HG03175 (cell line): ENCODE data around the gene SH3PXD2A.
"Not testable (repeated sequence)": the region's sequence is repeated elsewhere in the genome, so short reads cannot be mapped to it uniquely, and the experiment has no call there.

ENCODE experiments used
- ATAC-seq: cut with Tn5 transposase; IDR thresholded peaks from one replicate; pipeline ENCODE4 v1.9.1; 2021; ENCODE audit warnings: mild to moderate bottlenecking, moderate library complexity; ENCODE audit not compliant: unreplicated experiment

The SH3PXD2A gene

DNA sequence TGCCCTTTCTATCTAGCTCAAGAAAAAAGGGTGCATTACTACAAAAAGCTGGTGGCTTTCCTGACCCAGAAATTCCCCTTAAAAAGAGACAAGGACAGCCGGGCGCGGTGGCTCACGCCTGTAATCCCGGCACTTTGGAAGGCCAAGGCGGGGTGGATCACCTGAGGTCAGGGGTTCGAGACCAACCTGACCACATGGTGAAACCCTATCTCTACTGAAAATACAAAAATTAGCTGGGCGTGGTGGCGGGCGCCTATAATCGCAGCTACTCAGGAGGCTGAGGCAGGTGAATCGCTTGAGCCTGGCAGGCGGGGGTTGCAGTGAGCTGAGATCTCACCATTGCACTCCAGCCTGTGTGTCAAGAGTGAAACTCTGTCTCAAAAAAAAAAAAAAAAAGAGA lies 82.5 kb downstream of the SH3PXD2A start:
- ATAC-seq: not testable (repeated sequence)

DNA sequence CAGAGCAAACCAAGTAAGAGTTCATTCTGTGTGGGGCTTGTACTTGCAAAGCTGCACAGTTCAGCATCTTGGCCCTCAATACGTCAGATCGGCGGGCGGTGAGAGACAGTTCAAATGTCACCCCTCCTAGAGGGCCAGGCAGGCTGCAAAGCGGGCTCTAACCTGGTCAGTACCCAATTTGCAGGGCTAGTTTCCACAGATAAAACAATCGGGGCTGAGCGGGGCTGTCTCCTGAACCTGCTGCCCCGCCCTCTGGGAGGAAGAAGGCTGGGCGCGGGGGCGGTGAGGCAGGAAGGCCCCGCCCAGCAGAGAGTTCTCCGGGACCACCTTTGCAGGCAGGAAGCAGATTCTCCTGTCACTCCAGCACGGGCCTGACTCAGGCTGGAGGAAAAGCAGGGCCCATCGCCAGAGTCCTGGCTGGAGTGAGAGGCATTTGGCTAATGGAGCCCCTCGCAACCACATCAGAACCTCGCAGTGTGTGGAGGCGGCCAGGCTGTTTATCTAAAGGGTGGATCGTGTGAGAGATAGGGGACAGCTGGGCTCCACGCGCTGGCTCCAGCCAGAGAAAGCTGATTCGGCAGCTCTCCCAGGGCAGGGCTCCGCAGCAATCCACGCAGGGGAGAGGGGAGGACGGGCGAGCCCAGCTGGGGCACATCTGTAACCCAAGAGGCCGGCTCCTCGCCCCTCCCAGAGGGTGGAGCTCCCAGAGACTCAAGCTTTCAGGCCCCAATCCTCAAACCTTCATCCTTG lies 83.1 kb downstream of the SH3PXD2A start:
- peak; percentile 68 for ATAC-seq

DNA sequence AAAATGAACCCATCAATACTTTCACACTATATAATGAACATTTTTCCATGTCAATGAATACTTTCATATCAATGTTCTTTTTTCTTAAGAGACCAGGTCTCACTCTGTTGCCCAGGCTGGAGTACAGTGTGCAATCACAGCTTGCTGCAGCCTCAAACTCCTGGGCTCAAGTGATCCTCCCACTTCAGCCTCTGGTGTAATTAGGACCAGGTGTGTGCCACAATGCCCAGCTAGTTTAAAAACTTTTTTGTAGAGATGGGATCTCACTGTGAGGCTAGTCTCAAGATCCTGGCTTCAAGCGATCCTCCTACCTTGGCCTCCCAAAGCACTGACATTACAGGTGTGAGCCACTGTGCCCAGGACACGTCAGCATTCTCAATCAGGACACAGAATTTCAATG lies 85.2 kb downstream of the SH3PXD2A start:
- ATAC-seq: no peak

DNA sequence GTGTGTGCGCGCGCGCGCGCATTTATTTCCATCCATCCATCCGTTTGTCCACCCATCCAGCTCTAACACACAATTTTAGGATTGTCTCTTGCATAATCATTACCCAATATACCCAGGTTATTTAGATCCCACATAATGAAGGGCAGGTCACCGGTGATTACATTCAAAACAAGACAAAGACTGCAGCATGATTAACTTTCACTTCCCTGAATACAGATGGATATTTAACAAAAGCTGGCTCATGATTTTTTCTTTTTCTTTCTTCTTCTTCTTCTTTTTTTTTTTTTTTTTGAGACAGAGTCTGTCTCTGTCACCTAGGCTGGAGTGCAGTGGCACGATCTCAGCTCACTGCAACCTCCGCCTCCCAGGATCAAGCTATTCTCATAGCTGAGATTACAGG lies 86.2 kb downstream of the SH3PXD2A start:
- ATAC-seq: no peak

DNA sequence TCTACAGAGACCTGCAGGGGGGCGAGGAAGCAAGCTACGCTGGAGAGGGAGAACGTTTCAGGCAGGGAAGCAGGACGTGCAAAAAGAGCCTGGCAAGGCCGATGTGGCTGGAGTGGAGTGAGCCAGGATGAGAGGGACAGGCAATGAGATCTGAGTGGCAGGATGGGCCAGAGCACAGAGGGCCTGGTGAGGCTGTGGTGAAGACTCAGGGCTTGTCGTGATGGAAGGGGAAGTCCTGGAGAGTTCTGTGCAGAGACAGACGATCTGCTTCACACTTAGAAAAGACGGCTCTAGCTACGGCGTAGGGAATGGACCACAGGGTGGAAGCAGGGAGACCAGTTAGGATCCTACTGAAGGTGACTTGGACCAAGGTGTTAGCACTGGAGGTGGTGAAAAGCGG lies 87.0 kb downstream of the SH3PXD2A start:
- ATAC-seq: no peak

DNA sequence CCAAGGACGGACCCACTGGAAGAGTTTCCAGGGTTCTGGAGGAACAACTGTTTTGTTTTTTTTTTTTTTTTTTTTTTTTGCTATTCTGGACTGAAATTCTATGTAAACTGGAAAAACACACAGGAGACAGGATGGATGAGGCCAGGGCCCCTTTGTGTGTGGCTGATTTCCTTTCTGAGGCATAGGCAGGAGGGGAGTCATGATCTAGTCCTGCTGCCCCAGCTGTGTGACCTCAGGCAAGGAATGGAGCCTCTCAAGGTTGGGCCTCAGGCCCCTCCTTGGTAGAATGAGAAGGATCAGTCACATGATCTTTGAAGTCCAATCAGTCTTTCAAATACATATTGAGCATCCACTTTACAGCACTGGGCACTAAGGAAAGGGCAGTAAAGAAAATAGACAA lies 87.6 kb downstream of the SH3PXD2A start:
- ATAC-seq: no peak

DNA sequence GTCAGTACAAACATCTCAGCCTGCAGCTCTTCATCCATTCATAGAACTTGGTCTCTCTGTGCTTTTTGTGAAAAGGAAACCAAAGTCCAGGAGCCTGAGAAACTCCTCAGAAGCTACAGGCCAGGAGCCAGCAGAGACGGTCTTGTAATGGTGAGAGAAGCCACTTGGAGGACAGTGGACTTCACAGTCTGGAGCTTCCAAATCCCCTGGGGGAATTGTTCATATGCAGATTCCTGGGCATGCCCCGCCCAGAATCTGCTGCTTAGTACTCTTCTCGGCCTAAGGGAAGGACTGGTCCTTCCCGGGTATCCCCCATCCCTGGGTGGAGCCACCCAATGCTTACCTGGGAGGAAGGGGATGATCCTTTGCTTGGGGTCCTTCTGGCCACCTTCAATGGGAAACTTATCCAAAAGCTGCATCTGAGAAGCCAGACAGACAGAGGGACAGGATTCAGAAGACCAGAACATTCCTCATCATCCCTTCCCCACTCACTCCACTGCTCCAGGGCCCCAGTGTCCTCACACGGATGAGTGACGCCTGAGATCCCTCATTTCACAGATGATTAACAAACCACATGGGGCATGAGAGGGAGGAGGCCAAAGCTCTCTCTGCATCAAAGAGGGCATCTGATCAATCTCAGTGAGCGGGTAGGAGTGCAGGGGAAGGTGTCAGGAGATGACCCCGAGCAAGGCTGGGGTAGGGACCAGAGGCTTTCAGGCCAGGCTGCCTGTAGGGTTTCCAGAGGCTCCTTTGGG lies 88.4 kb downstream of the SH3PXD2A start:
- ATAC-seq: no peak

DNA sequence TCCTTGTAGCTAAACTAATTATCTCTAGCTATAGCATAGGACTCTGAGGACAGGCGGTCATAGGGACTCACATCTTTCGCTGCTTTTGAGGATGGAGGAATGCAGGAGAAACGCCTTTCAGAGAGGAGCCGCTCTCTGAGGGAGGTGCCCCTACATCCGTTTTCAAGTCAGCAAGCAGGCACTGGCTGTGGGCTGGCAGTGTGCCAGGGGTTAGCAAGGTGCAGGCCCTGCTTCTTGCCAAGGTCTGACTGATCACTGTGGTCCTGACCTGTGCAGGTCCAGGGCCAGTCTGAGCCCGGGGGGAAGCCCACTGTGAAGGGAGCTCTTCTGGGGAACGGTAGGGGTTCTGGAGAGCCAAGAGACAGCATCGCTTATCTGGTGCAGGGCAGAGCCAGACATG lies 89.4 kb downstream of the SH3PXD2A start:
- no peak for ATAC-seq

DNA sequence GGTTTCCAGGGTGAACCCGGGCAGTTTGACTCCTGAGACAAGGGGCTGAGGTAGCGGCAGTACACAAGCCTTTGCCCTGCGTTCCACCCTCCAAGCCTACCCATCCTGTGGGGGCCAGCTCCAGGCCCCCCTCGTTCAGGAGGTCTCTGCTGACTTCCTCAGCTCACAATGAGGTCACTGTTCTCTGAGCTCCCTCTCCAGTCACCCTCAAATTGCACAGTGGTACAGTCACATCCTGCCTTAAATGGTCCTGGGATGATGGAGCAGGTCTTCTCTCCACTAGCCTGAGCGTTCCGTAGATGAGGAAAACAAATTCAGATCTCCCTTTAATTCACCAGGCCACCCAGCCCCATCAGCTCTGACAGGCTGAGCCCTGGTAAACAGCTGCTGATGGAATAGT lies 90.2 kb downstream of the SH3PXD2A start:
- ATAC-seq: no peak

DNA sequence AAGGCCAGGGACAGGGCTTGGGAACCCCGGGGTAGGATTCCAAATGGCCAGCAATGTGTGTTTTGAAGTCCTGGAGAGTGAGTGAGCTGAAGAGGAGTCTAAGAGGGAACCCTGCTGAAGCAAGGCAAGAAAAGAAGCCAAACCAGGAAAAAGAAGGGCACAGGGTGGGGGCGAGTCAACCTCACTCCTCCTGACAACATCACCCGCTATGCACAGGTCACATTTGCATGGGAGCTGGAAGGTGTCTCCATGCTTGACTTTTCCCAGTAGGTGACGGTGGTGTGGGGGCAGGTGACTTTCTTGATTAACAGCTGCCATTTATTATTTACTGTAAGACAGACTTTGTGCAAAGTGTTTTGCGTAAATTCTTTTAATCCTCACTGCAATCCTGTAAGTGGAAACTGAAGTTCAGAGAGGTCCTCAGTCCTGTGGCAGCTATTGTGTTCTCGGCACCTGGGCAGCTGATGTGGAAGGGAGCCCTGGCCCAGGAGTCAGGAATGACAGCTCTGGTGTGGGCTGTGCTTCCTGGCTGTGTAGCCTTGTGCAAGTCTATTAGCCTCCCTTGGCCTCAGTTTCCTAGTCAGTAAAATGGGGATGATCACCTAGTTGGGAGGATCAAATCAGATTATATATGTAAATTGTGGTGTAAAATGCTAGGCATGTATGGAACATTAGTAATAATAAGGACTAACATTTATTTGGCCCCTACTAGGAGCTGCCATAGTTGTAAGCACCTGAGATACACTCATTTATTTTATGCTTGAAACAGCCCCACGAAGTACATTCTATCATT lies 90.9 kb downstream of the SH3PXD2A start:
- ATAC-seq: no peak

DNA sequence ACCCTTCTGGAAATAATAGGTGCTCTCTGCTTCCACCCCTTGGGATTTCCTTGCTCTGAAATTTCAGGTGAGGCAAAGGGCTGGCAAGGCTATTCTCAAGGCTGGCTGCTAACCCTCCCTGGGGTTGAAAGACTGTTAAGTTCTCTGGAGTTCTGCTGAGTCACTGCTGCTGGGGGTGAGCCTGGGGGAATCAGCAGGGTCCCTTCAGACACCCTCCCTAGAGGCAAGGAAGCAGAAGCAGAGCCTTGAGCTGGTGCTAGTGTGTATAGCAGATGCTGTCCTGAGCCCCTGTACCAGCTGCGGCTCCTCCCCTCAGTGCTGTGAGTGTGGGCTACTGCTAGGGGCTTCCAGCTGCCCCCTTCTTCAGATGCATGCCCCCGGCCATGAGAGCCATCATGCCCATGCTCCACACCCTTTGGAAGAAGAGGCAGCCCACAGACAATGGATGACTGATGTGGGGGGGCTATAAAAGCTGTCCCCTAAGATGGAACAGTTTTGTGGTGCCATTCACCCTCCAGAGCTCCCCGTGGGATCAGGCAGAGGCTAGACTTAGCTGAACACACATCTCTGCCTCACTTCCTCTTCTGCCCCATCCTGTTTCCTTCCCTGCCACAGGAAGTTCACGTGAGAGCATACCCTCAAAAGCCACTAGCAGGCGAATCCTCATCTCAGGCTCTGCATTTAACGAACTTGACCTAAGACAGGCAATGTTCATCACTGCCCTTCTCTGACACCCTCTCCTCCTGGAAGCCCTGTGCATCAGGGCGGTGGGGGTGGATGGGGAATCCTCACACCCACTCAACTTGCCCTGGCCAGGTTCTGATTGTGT lies 91.8 kb downstream of the SH3PXD2A start:
- peak; percentile 39 for ATAC-seq

DNA sequence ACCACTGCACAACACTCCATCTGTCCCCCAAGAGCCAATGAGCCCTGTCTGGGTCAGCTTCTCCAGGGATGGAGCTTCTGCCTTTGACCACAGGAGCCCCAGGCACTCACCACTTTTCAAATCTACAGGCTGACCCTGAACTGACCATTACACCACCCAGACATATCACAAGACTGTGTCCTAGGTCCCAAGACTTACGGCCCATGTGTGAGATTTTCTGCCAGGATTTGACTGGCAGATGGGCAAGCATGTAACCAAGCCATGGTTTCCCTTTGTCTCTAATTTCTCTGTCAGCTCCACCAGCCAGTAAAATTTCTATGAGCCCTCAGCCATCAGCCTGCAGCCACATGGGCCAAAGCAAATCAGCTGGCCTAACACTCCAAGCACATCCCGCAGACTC lies 92.5 kb downstream of the SH3PXD2A start:
- ATAC-seq: no peak

DNA sequence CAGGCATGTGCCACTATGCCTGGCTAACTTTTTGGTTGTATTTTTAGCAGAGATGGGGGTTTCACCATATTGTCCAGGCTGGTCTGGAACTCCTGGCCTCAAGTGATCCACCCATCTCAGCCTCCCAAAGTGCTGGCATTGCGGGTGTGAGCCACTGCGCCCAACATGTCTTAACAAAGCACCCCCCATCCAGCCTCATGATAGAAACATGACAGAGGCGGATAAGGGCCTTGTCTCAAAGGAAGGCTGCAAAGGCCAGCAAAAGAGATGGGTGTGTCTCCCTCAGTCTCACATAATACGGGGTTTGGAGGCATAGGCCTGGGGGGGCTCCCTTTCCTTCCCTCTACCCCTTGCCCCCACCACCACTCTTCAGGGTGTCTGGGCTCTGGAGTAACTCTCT lies 93.2 kb downstream of the SH3PXD2A start:
- no peak for ATAC-seq

DNA sequence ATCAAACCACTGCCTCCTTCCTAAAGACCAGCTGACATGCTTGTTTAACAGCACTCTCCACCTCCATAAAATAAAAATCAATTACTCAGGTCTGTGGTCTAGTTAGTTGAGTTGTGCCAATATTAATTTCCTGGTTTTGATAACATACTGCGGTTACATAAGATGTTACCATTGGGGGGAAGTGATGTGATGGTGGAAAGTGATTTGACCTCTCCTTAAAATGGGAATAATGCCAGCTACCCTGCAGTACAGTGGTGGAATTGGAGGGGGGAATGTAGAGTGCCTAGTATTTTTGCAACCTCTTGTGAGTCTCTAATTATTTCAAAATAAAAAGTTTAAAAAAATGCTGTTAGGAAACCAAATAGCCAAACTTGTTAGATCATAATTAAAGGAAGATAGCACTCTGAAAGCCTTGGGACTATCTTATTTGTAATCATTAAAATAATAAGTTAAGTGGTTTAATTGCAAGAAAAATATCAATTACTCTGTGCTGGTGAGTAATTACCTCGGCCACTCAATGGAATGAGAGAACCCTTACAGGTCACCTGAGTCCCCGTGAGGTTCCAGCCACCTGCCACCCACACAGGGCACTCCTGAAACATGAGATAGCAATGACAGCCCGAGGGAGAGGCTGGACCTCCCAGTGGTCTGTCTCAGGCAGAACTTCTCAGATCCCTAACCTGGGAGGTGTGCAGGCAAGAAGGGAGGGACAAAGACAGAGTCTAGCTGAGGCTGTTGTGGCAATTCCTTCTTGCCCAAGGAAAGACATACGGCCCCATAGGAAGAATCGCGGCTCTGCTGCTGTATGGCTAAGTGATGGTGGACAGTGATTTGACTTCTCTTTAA lies 94.1 kb downstream of the SH3PXD2A start:
- no peak for ATAC-seq

DNA sequence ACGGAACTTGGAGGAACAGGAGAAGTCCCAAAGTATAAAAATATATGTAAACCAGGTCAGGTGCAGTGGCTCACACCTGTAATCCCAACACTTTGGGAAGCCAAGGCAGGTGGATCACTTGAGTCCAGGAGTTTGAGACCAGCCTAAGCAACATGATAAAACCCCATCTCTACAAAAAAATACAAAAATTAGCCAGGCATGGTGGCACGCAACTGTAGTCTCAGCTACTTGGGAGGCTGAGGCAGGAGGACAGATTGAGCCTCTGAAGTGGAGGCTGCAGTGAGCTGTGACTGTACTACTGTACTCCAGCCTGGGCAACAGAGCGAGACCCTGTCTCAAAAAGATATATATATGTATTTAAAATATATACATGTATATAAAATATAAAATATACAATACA lies 95.1 kb downstream of the SH3PXD2A start:
- ATAC-seq: not testable (repeated sequence)

DNA sequence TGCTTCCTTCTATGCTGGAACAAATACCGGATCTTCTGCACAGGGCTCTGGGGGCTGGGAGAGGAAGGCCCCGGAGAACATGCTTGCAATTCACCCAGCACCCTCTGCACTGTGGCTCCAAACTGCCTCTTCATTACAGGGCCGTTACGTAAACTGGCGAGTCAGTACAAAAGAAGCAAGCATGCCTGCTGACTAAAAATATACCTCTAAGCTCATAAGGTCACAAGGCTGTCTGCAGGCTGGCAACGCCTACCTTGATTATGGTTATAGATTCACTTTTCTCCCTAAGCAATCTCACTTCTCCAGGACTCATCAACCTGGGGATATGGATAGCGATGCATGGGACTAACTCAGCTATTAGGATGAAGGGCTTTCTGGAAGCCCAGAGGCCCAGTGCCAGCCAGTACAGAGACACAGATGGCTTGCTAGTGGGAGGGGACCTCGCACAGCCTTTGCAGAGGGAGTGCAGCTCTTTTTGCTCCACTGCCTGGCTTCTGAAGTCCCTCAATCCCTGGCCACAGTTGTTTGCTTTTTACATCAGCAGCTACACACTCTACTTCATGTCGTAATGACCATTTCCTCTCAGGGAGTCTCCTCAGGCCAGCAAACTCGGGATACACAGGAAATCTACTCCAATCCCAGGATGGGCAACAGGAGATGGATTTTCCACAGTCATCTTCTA lies 96.1 kb downstream of the SH3PXD2A start:
- peak; percentile 45 for ATAC-seq

DNA sequence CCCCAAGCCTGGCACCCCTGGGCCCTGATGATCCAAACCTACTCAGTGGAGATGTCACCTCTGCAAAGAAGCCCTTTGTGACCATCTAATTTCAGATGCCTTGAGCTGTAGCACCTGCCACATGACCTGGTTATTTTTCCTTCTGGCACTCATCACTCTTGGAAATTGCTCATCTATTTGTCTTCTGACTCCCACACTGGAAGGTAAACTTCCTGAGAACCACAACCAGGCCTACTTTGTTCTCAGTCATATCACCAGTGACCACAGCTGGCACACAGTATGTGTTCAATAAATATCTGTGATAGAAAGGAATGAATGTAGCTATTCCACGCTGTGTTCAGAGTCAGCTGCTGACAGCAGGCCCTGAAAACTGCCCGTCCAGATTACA lies 97.1 kb downstream of the SH3PXD2A start:
- no peak for ATAC-seq

DNA sequence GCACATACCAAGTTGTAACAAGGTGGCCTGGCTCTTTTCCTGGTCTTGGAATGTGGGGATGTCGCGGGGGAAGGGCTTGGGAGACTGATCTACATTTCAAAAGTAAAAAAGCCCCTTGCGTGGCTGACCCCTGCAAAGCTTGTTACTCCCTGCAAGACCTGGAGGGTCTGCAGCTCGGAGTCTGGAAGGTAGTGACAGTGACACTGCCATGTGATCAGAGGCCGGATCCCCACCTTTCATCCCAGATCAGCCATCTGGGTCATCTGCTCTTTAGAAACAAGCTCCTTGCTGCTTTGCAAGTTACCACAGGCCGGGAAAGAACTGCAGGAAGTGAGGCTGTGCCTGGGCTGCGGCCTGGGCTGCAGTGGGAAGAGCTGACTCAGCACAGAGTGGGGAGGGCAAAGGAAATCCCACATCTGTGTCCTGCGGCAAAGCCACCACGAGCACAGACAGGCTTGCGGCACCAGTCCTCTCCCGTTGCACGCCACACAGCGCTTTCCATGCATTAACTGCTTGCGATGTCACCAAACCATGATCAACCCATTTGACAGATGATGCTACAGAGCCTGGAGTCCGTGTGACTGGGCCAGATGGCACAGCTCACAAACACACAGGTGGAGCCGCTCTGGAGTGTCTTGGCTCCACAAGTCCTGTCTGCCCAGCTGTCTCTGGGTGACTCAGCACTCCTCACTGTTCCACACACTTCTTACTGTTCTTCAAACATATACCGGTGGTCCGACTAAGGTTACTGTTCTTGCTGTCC lies 97.7 kb downstream of the SH3PXD2A start:
- no peak for ATAC-seq
